Ishikawa (cell line): ENCODE measurements around the gene TBC1D16.

Source experiments
- CEBPB ChIP-seq: IDR thresholded peaks from 2 replicates; pipeline ENCODE4 v1.6.1; 2012
- CREB1 ChIP-seq: IDR thresholded peaks from 2 replicates; pipeline ENCODE4 v1.6.1; 2012; ENCODE audit warnings: low read depth
- EP300 ChIP-seq: IDR thresholded peaks from 2 replicates; pipeline ENCODE4 v1.6.1; 2012; ENCODE audit warnings: borderline replicate concordance
- FOXM1 ChIP-seq: IDR thresholded peaks from 2 replicates; pipeline ENCODE4 v1.6.1; 2012; ENCODE audit warnings: low read depth, borderline replicate concordance
- MAX ChIP-seq: IDR thresholded peaks from 2 replicates; pipeline ENCODE4 v1.6.1; 2012
- NFIC ChIP-seq: IDR thresholded peaks from 2 replicates; pipeline ENCODE4 v1.6.1; 2012
- RAD21 ChIP-seq: IDR thresholded peaks from 2 replicates; pipeline ENCODE4 v1.6.1; 2012; ENCODE audit warnings: low read depth
- REST ChIP-seq: IDR thresholded peaks from 2 replicates; pipeline ENCODE4 v1.6.1; 2012; ENCODE audit warnings: low read depth, mild to moderate bottlenecking
- TAF1 ChIP-seq: IDR thresholded peaks from 2 replicates; pipeline ENCODE4 v1.6.1; 2012; ENCODE audit warnings: low read depth, mild to moderate bottlenecking
- TCF12 ChIP-seq: IDR thresholded peaks from 2 replicates; pipeline ENCODE4 v1.6.1; 2012; ENCODE audit warnings: low read depth
- USF1 ChIP-seq: IDR thresholded peaks from 2 replicates; pipeline ENCODE4 v1.6.1; 2012
- YY1 ChIP-seq: IDR thresholded peaks from 2 replicates; pipeline ENCODE4 v1.6.1; 2012; ENCODE audit warnings: low read depth

GRCh38 chr17:79916991-79917901, 118.4 kb downstream of the TBC1D16 start:
- no peak for TF ChIP-seq TCF12
- TF ChIP-seq YY1 = no peak
- no peak for TF ChIP-seq USF1
- TF ChIP-seq EP300 = no peak
- TF ChIP-seq RAD21 = no peak
- TF ChIP-seq NFIC = no peak
- no peak for TF ChIP-seq MAX
- no peak for TF ChIP-seq REST
- no peak for TF ChIP-seq FOXM1
- TF ChIP-seq CEBPB = no peak
- no peak for TF ChIP-seq CREB1
- no peak for TF ChIP-seq TAF1
